Central memory CD8-positive, alpha-beta T cell (primary cell): ENCODE measurements around the gene KIAA2012.

Experiments used
- ATAC-seq: fragments of 150-1000 bp; cut with Tn5 transposase; replicated peaks from 2 replicates; pipeline ENCODE4 v1.10.0; 2022; ENCODE audit warnings: mild to moderate bottlenecking, moderate FRiP score, moderate number of reproducible peaks; ENCODE audit not compliant: poor library complexity, severe bottlenecking; ENCODE audit errors: extremely low read depth
- DNase-seq, 2 donors: peaks; one replicate each; pipeline ENCODE4 v3.0.0; 2021; ENCODE audit warnings: low spot score in 2 of 2
- H3K27ac Mint-ChIP-seq: one replicate; pipeline ENCODE4 v1.8.0; 2022; ENCODE audit warnings: low read depth, mild to moderate bottlenecking, moderate library complexity, mixed read lengths
- H3K27me3 Mint-ChIP-seq: one replicate; pipeline ENCODE4 v1.8.0; 2022; ENCODE audit warnings: mixed read lengths
- H3K36me3 Mint-ChIP-seq: one replicate; pipeline ENCODE4 v1.8.0; 2022; ENCODE audit warnings: mild to moderate bottlenecking, moderate library complexity, mixed read lengths; ENCODE audit not compliant: insufficient read depth
- H3K4me1 Mint-ChIP-seq: one replicate; pipeline ENCODE4 v1.8.0; 2022; ENCODE audit warnings: mixed read lengths
- H3K4me3 Mint-ChIP-seq: one replicate; pipeline ENCODE4 v1.8.0; 2022; ENCODE audit warnings: mild to moderate bottlenecking, moderate library complexity, mixed read lengths
- H3K9me3 Mint-ChIP-seq: one replicate; pipeline ENCODE4 v1.8.0; 2022; ENCODE audit warnings: mixed read lengths

KIAA2012 gene

GRCh38 chr2:202114795-202115194, 41.7 kb downstream of the KIAA2012 start:
- ATAC-seq (no peak), DNase-seq (no peak)
- Mint-ChIP-seq H3K9me3 (no peaks in the 10 kb centered on the region), H3K27ac (no peak overlapping the region), H3K4me1 (no peaks in the 10 kb centered on the region), H3K36me3 (no peaks in the 10 kb centered on the region), H3K27me3 (peaks cover 65% of the 10 kb centered on the region), H3K4me3 (no peak overlapping the region)

DNA sequence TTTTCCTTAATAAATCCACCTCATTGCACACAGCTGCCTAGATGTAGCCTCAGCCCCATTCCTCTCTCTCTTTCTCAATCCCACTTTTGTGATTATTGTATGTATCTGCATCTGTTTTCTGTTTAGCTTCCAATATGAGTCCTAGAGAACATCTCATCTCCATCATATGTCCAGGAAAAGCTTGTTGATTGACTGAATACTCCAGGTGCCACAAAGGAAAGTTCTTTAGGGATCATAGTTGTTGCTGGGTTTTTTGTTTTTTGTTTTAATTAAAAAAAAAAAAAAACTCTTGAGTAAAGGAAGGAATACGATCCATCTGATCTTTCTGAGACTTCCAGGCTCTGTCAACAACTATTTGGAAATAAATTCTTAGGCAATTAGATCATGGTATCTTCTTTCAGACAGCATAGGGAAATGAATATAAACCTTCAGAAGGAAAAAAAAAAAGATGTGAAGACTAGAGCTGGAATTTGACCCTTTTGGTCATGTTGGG, 42.5 kb downstream of the KIAA2012 start:
- ATAC-seq = no peak
- peaks cover 60% of the 10 kb centered on the region for H3K27me3 Mint-ChIP-seq
- H3K36me3 Mint-ChIP-seq = no peaks in the 10 kb centered on the region
- DNase-seq = no peak
- H3K27ac Mint-ChIP-seq = no peak overlapping the region
- H3K4me1 Mint-ChIP-seq = no peaks in the 10 kb centered on the region
- H3K9me3 Mint-ChIP-seq = no peaks in the 10 kb centered on the region
- H3K4me3 Mint-ChIP-seq = no peak overlapping the region

DNA sequence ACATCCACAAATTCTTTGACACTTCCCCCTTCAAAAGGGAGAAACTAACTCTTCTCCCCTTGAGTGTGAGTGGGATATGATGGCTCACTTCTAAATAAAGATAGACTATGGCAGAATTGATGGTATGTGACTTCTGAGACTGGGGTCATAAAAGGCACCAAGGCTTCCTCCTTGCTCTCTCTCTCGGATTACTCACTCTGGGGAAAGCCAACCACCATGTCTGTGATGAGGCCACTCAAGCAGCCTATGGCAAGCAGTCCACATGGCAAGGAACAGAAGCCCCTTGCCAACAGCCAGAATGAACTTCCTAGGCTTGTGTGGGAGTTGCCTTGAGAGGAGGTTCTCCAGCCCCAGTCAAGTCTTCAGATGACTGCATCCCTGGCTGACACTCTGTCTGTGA, 43.6 kb downstream of the KIAA2012 start:
- H3K9me3 Mint-ChIP-seq = no peaks in the 10 kb centered on the region
- no peaks in the 10 kb centered on the region for H3K4me1 Mint-ChIP-seq
- peaks cover 60% of the 10 kb centered on the region for H3K27me3 Mint-ChIP-seq
- no peaks in the 10 kb centered on the region for H3K36me3 Mint-ChIP-seq
- H3K27ac Mint-ChIP-seq = no peak overlapping the region
- no peak for DNase-seq
- no peak overlapping the region for H3K4me3 Mint-ChIP-seq
- ATAC-seq = no peak

DNA sequence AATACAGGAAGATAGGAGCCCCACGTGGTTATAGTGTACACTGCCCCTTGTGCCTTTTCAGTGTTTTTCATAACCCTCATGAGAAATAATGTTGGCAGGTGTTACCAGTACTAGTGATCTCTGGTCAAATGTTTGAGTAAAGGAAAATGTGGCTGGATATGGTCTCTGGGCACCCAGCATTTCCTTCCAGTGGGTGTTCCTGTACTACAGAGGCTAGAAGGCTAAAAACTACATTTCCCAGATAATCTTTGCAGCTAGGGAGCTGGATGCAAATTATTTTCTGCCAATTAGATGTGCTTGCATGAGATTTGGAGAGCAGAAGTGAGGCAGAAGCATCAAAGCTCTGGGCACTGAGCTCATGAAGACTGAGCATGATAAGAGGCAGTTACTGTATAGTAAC, 45.1 kb downstream of the KIAA2012 start:
- no peak overlapping the region for H3K27ac Mint-ChIP-seq
- no peak overlapping the region for H3K4me3 Mint-ChIP-seq
- H3K4me1 Mint-ChIP-seq = no peaks in the 10 kb centered on the region
- ATAC-seq = no peak
- H3K9me3 Mint-ChIP-seq = no peaks in the 10 kb centered on the region
- peaks cover 46% of the 10 kb centered on the region for H3K27me3 Mint-ChIP-seq
- no peak for DNase-seq
- no peaks in the 10 kb centered on the region for H3K36me3 Mint-ChIP-seq

DNA sequence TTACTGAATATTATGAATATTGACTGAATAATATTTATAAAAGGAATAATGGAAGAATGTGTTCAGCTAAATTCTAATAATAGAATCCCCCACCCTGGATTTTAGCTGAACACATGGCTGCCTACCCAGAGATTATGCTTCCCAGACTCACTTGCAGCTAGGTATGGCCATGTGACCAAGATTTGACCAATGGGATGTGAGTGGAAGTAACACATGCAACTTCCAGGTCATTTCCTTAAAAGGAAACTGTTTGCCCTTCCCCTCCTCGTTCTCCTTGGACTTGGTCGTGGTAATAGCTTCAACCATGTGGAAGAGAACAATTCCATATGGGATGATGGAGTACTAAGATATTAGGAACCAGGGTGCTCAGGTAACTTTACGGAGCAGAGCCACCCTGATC, 47.8 kb downstream of the KIAA2012 start:
- DNase-seq = no peak
- no peak overlapping the region for H3K4me3 Mint-ChIP-seq
- no peak overlapping the region for H3K27ac Mint-ChIP-seq
- no peak for ATAC-seq
- no peaks in the 10 kb centered on the region for H3K36me3 Mint-ChIP-seq
- no peaks in the 10 kb centered on the region for H3K4me1 Mint-ChIP-seq
- H3K27me3 Mint-ChIP-seq = peaks cover 55% of the 10 kb centered on the region
- H3K9me3 Mint-ChIP-seq = no peaks in the 10 kb centered on the region

GRCh38 chr2:202121532-202122162, 48.6 kb downstream of the KIAA2012 start:
- Mint-ChIP-seq H3K36me3 (no peaks in the 10 kb centered on the region), H3K9me3 (no peaks in the 10 kb centered on the region), H3K4me3 (no peak overlapping the region), H3K27me3 (peaks cover 48% of the 10 kb centered on the region), H3K27ac (no peak overlapping the region), H3K4me1 (no peaks in the 10 kb centered on the region)
- no peak for ATAC-seq
- no peak for DNase-seq

DNA sequence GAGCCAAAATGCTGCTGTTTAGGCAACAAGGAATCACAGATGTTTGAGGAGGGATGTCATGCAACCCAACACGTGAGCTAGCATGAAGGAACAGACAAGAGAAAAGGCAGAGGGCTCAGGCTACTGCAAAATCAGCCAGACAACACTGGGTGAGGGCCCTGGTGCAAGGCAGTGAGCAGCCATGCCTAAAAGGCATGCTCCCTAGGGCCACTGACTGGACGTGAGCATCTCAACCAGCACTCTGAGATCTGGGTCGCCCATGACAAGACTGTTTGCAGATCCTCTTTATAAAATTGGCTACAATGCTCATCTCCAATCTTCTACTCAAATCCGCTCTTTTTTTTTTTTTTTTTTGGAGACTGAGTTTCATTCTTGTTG, 49.1 kb downstream of the KIAA2012 start:
- H3K36me3 Mint-ChIP-seq = no peaks in the 10 kb centered on the region
- no peaks in the 10 kb centered on the region for H3K9me3 Mint-ChIP-seq
- H3K27ac Mint-ChIP-seq = no peak overlapping the region
- H3K4me1 Mint-ChIP-seq = no peaks in the 10 kb centered on the region
- DNase-seq = no peak
- peaks cover 43% of the 10 kb centered on the region for H3K27me3 Mint-ChIP-seq
- no peak overlapping the region for H3K4me3 Mint-ChIP-seq
- no peak for ATAC-seq

DNA sequence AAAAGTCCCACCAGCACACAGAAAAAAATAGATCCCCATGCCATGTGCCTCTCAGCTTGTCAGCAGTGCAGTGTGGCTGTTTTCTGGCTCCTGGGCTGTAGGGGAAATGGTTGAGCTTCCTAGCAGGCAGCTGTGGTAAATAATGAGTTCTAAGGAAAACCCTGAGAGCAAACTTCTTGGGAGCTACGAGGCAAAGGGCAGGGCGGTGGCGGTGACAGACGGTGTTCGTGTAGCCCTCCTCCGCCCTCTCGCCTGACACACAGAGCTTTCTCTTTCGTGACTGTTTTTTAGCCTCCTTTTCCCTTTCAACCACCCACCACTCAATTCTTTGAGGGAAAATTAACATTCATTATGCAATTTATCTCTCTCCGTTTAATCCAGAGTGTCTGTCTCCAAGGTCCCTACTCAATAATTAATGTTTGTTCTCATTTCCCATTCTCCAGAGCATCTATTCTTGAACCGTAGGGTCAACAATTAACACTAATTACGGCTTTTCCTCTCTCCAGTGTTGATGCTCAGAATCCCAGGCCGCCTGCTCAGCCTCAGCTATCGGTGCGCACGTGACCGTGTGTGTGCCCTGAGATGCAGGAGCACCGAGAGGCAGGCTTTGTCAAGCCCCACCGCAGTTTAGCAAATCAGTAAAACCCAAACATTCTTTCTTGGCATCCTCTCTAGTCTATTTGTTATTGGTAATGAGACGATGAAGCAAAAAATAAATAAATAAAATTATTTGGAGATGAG, 50.1 kb downstream of the KIAA2012 start:
- Mint-ChIP-seq H3K4me3 (no peak overlapping the region), H3K36me3 (no peaks in the 10 kb centered on the region), H3K27me3 (peaks cover 33% of the 10 kb centered on the region), H3K4me1 (no peaks in the 10 kb centered on the region), H3K9me3 (no peaks in the 10 kb centered on the region), H3K27ac (no peak overlapping the region)
- ATAC-seq = no peak
- DNase-seq = no peak

DNA sequence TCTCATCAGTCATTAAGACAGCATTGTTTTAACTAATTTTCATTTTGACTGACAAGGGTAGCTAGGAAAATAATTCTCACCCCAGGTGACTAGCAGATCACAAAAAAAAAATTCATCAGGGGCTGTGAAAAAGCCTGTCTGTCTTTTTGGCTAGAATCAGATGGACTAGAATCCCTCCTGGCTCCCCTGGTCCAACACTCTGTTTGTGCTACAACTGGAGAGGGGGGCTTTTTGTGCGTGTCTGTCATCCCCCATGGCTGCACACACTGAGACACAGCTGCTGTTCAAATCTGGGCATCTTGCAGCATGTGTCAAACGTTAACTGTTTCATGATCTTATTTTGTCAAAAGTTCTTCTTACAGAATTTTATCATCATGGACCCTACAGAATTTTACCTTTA, 51.2 kb downstream of the KIAA2012 start:
- Mint-ChIP-seq H3K36me3 (no peaks in the 10 kb centered on the region), H3K9me3 (no peaks in the 10 kb centered on the region), H3K4me1 (no peaks in the 10 kb centered on the region), H3K4me3 (no peak overlapping the region), H3K27me3 (peaks cover 28% of the 10 kb centered on the region), H3K27ac (no peak overlapping the region)
- DNase-seq (no peak), ATAC-seq (no peak)

GRCh38 chr2:202127687-202128331, 54.8 kb downstream of the KIAA2012 start:
- Mint-ChIP-seq H3K4me1 (no peaks in the 10 kb centered on the region), H3K4me3 (no peak overlapping the region), H3K9me3 (no peaks in the 10 kb centered on the region), H3K27ac (no peak overlapping the region), H3K36me3 (no peaks in the 10 kb centered on the region), H3K27me3 (peaks cover 28% of the 10 kb centered on the region)
- no peak for DNase-seq
- no peak for ATAC-seq

- no peak for ATAC-seq
Measured at GRCh38 chr2:202129841-202130240, 56.8 kb downstream of the KIAA2012 start.

DNA sequence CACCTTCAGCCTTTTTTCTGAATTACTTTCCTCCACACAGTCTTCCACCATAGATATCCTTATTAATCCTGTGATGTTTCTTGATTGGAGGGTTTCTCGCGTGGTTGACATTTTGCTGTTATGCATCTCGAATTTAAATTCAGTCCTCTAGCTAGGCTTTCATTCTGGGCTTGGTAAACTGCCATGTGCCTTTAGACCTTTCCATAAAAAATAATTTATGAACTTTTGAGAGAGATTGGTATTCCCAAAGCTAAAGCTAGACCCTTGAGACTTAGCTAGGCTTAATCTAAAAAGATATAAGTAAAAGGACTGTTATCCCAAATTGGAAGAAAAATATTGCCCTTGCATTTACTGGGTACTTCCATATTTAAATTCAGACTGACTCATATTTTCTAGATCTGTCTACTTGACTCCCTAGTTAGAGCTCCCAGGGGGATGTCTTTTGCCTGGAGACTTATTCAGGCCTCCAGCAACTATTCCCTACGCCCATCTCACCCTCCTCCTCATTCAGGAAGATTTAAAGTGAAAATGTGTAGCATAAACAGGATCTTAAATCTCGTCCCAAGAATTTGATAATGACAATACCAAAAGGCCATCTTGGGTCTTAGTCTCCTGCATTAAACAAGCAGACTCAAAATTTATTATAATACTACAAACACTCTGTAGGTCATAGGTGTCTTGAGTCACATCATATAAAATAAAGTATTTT, 60.3 kb downstream of the KIAA2012 start:
- no peaks in the 10 kb centered on the region for H3K9me3 Mint-ChIP-seq
- H3K27ac Mint-ChIP-seq = no peak overlapping the region
- no peaks in the 10 kb centered on the region for H3K36me3 Mint-ChIP-seq

More at GRCh38 chr2:202129841-202130240, 56.8 kb downstream of the KIAA2012 start:
- Mint-ChIP-seq H3K27ac (no peak overlapping the region), H3K4me3 (no peak overlapping the region), H3K9me3 (no peaks in the 10 kb centered on the region), H3K4me1 (no peaks in the 10 kb centered on the region), H3K27me3 (peaks cover 11% of the 10 kb centered on the region), H3K36me3 (no peaks in the 10 kb centered on the region)
- DNase-seq = no peak

More for the DNA sequence above, 60.3 kb downstream of the KIAA2012 start:
- Mint-ChIP-seq H3K27me3 (no peaks in the 10 kb centered on the region), H3K4me3 (no peak overlapping the region), H3K4me1 (no peaks in the 10 kb centered on the region)
- ATAC-seq = no peak
- DNase-seq = no peak
